SK-N-SH (cell line): ENCODE data around the gene TARBP1.

Source experiments
- EZH2phosphoT487 ChIP-seq: fragments of 200-600 bp; sonication (generic); IDR thresholded peaks from 2 replicates; pipeline ENCODE4 v1.6.1; 2017; ENCODE audit warnings: low read depth, mixed run types, mild to moderate bottlenecking, antibody characterized with exemption, moderate library complexity, borderline replicate concordance
- POLR2AphosphoS5 ChIP-seq: IDR thresholded peaks from 2 replicates; pipeline ENCODE4 v1.6.1; 2012; ENCODE audit warnings: low read depth, low read length
- RAD21 ChIP-seq: IDR thresholded peaks from 2 replicates; pipeline ENCODE4 v1.6.1; 2012; ENCODE audit warnings: mild to moderate bottlenecking, low read length
- RXRA ChIP-seq: IDR thresholded peaks from 2 replicates; pipeline ENCODE4 v1.4.0; 2012; ENCODE audit warnings: low read depth, mild to moderate bottlenecking, borderline replicate concordance
- SIN3A ChIP-seq: IDR thresholded peaks from 2 replicates; pipeline ENCODE4 v1.6.1; 2012; ENCODE audit warnings: low read depth, mild to moderate bottlenecking, low read length, moderate library complexity, borderline replicate concordance
- SMC3 ChIP-seq: IDR thresholded peaks from 2 replicates; pipeline ENCODE4 v1.6.1; 2012; ENCODE audit warnings: low read depth, low read length, improper control_type of control experiment
- TF ChIP-seq, protein P1 (sequence below): fragments of 200-600 bp; sonication (generic); IDR thresholded peaks from 2 replicates; pipeline ENCODE4 v1.6.1; 2017; ENCODE audit warnings: antibody characterized with exemption, mild to moderate bottlenecking, moderate library complexity
- TF ChIP-seq, protein P2 (sequence below): IDR thresholded peaks from 2 replicates; pipeline ENCODE4; 2012
- TF ChIP-seq, protein P3 (sequence below): fragments of 150-350 bp; IDR thresholded peaks from 2 replicates; pipeline ENCODE4 v1.6.1; 2017; ENCODE audit warnings: antibody characterized with exemption, low read length, low read depth, borderline replicate concordance
- TF ChIP-seq, protein P4 (sequence below): IDR thresholded peaks from 2 replicates; pipeline ENCODE4 v1.6.1; 2012; ENCODE audit warnings: mild to moderate bottlenecking, low read depth, low read length, moderate library complexity

DNA sequence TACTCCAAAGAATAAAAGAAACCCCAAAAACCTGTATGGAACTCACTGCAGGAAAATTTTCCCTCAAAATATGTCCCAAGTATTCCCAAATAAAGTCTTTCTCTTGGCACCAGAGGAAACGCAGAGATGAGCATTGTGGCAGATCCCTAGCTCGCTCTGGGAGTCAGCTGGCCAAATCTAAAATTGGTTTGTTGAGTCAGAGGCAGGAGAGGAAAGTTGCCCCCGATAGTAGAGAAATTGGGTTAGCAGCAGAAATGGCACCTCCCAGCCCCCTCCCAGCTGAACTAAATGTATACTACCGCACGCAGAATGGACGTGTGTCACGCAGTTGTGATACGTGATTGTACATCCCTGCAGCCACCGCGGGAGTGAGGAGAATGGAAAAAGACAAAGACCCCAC, 39.9 kb upstream of the TARBP1 start:
- TF ChIP-seq RXRA (no peak), EZH2phosphoT487 (no peak), POLR2AphosphoS5 (no peak), RAD21 (no peak), SIN3A (no peak), SMC3 (no peak)
- TF ChIP-seq, protein P1, sequence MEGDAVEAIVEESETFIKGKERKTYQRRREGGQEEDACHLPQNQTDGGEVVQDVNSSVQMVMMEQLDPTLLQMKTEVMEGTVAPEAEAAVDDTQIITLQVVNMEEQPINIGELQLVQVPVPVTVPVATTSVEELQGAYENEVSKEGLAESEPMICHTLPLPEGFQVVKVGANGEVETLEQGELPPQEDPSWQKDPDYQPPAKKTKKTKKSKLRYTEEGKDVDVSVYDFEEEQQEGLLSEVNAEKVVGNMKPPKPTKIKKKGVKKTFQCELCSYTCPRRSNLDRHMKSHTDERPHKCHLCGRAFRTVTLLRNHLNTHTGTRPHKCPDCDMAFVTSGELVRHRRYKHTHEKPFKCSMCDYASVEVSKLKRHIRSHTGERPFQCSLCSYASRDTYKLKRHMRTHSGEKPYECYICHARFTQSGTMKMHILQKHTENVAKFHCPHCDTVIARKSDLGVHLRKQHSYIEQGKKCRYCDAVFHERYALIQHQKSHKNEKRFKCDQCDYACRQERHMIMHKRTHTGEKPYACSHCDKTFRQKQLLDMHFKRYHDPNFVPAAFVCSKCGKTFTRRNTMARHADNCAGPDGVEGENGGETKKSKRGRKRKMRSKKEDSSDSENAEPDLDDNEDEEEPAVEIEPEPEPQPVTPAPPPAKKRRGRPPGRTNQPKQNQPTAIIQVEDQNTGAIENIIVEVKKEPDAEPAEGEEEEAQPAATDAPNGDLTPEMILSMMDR, result no peak
- TF ChIP-seq, protein P2, sequence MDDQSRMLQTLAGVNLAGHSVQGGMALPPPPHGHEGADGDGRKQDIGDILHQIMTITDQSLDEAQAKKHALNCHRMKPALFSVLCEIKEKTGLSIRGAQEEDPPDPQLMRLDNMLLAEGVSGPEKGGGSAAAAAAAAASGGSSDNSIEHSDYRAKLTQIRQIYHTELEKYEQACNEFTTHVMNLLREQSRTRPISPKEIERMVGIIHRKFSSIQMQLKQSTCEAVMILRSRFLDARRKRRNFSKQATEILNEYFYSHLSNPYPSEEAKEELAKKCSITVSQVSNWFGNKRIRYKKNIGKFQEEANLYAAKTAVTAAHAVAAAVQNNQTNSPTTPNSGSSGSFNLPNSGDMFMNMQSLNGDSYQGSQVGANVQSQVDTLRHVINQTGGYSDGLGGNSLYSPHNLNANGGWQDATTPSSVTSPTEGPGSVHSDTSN, result no peak
- TF ChIP-seq, protein P3, sequence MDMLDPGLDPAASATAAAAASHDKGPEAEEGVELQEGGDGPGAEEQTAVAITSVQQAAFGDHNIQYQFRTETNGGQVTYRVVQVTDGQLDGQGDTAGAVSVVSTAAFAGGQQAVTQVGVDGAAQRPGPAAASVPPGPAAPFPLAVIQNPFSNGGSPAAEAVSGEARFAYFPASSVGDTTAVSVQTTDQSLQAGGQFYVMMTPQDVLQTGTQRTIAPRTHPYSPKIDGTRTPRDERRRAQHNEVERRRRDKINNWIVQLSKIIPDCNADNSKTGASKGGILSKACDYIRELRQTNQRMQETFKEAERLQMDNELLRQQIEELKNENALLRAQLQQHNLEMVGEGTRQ, result no peak
- TF ChIP-seq, protein P4, sequence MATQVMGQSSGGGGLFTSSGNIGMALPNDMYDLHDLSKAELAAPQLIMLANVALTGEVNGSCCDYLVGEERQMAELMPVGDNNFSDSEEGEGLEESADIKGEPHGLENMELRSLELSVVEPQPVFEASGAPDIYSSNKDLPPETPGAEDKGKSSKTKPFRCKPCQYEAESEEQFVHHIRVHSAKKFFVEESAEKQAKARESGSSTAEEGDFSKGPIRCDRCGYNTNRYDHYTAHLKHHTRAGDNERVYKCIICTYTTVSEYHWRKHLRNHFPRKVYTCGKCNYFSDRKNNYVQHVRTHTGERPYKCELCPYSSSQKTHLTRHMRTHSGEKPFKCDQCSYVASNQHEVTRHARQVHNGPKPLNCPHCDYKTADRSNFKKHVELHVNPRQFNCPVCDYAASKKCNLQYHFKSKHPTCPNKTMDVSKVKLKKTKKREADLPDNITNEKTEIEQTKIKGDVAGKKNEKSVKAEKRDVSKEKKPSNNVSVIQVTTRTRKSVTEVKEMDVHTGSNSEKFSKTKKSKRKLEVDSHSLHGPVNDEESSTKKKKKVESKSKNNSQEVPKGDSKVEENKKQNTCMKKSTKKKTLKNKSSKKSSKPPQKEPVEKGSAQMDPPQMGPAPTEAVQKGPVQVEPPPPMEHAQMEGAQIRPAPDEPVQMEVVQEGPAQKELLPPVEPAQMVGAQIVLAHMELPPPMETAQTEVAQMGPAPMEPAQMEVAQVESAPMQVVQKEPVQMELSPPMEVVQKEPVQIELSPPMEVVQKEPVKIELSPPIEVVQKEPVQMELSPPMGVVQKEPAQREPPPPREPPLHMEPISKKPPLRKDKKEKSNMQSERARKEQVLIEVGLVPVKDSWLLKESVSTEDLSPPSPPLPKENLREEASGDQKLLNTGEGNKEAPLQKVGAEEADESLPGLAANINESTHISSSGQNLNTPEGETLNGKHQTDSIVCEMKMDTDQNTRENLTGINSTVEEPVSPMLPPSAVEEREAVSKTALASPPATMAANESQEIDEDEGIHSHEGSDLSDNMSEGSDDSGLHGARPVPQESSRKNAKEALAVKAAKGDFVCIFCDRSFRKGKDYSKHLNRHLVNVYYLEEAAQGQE, result no peak
